ENCODE data around the gene LRIT2.

The LRIT2 gene

GRCh38 chr10:84241185-84241790, 15.9 kb upstream of the LRIT2 start, which contains the start of gene LRIT1:
Gene LRIT1, minus strand, starts transcription at chr10:84241546. Its CDS starts 107 bp downstream, at chr10:84241439.
- no peak for DNase-seq

GRCh38 chr10:84238909-84239308, 13.6 kb upstream of the LRIT2 start:
- no peak for DNase-seq

GRCh38 chr10:84237199-84238051, 12.1 kb upstream of the LRIT2 start:
- DNase-seq, result no peak

DNA sequence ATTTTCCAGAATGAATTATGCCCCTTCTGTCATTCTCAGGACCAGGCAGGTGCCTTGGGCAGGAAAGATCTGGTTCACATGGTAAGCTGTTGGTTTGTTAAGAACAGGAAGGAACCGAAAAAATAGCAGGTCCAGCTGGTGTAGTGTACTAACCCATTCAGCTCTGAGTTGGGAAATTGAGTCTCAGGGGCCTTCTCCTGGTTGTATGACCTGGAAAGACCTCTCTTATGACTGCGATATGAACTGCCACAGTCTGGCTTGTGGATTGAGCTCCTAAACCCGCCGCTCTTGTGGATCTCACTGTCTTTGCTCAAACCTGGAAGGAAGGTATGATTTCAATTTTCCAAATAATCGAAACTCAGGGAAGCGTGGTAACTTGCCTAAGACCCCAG, 11.5 kb upstream of the LRIT2 start:
- DNase-seq, result no peak

DNA sequence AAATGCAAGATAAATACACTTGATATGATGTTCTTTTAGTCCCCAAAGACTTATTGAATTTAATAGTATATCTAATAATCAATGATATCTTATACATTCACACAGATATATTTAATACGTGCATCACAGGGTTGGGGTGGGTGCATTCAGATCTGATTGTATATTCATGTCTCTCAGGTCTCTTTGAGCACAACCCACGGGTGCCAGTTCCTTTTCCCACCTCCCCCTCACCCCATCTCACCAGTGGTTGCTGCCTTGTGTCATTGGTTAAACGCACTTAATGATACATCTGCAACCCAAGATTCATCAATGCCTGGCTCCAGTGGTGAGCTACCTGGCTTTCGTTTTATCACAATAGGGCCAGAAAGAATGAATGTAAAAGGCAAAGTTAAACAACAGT, 9.8 kb upstream of the LRIT2 start:
- no peak for DNase-seq

GRCh38 chr10:84234479-84234878, 9.1 kb upstream of the LRIT2 start:
- no peak for DNase-seq

DNA sequence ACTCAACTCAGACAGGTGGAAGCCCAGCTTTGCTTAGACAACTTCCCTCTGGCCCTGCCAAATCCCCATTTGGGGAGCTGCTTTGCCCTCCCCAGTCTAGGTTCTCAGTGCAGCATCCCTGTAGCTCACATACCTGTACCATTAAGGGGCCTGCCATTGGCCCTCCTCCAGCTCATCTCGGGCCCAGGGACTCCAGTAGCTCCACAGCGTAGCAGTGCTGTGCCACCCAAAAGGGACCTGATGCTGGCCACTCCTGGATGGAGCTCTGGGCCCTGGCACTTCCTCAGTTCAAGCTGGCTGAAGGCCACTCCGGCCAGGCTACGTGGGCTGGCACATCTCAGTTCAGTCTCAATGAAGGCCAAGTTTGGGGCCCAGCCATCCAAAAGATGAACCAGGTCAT, 8.6 kb upstream of the LRIT2 start:
- no peak for DNase-seq

GRCh38 chr10:84232376-84232775, 7.0 kb upstream of the LRIT2 start:
- no peak for DNase-seq

DNA sequence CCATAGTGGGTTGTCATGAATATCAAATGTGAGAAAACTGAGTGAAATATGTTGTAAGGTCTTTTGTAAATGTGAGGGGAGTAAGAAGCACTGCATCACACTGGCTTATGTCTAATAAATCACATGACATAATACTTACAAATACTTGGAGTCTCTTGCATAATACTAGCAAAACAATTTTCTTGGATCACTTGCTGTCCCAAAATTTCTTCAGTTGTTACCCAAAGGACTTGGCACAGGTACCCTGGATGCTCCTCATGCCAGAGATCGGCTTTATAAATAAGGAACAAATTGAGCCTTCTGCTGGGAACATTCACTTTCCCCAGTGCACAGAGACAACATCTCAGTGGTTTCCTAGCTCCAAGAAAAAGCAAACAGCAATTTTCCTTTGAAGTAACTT, 5.0 kb upstream of the LRIT2 start:
- no peak for DNase-seq

GRCh38 chr10:84227810-84228209, 2.5 kb upstream of the LRIT2 start:
- no peak for DNase-seq

DNA sequence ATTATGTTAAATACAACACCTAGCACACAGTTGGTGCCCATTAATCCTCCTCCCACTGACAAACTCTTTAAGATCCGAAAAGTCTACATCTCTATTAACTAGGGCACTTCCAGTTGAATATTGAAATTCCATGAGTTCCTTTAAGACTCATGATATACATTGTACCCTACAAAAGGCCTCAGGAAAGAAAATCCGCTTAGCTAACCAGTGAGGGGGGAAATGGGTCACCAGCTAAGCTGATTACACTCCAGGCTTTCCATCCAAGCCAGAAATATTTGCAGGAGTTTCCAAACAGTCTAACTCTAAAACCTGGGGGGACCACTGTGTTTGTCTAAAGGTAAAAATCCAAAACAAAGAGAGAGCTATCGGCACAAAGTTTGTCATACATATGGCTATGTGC, 1.3 kb upstream of the LRIT2 start:
- no peak for DNase-seq

- no peak for DNase-seq
Observed at GRCh38 chr10:84224411-84225028, 824 bp downstream of the LRIT2 start.

- DNase-seq, result no peak
Observed at GRCh38 chr10:84221916-84222315, 3.4 kb downstream of the LRIT2 start.

DNA sequence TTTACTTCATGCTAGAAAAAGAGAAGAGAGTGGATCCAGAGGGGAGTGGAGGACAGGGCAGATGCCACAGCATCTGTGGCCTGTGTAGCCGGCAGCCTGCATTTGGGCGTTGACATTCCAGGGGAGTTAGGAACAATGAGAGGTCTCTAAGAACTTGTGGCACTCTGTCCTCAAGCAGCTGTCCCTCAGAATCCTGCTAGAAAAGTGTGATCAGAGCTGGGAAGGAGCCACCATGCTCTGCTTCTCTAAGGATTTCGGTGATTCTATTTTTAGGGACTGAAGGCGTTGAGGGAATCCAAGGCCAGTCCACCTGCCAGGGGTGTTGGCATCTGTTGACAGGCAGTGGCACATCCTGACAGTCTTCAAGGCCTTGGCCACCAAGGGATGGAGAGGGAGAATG, 7.6 kb downstream of the LRIT2 start:
- no peak for DNase-seq

DNA sequence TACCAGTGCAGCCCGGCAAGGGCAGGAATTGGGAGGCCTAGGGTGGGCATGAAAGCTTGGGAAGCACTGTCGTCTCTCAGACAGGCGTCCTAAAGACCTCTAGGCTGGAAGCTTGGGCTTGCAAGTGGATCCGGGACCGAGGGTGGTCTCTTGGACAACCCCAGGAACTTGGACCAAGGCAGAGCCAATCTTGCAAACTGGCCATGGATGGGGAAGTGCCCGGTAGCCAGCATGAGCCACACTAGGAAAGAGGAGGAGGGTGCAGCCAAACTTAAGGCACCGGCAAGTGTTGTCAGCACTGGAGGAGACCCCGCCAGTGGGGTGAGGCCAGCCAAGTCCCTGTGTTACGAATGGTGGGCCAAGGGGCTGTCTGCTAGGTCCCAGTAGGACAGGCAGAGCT, 8.5 kb downstream of the LRIT2 start:
- DNase-seq, result no peak

GRCh38 chr10:84214612-84215235, 10.6 kb downstream of the LRIT2 start:
- DNase-seq, result no peak

DNA sequence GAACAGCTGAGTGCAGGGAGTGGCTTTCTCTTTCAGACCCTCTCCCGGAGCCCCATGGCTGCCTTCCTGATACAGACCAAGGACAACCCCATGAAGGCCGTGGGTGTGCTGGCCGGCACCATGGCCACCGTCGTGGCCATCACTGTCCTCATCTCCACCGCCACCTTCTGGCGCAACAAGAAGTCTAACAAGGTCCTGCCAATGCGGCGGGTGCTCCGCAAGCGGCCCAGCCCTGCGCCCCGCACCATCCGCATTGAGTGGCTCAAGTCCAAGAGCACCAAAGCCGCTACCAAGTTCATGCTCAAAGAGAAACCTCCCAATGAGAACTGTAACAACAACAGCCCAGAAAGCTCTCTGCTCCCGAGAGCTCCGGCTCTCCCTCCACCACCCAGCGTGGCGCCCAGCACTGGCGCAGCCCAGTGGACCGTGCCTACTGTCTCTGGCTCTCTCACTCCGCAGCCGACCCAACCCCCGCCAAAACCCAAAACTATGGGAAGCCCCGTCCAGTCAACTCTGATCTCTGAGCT, 11.2 kb downstream of the LRIT2 start:
- DNase-seq, result no peak

GRCh38 chr10:84213076-84213475, 12.3 kb downstream of the LRIT2 start:
- DNase-seq, result no peak

GRCh38 chr10:84212014-84212413, 13.3 kb downstream of the LRIT2 start:
- no peak for DNase-seq

- no peak for DNase-seq
Observed at GRCh38 chr10:84211566-84211965, 13.8 kb downstream of the LRIT2 start.

GRCh38 chr10:84208023-84208422, 17.3 kb downstream of the LRIT2 start:
- DNase-seq, result no peak

DNA sequence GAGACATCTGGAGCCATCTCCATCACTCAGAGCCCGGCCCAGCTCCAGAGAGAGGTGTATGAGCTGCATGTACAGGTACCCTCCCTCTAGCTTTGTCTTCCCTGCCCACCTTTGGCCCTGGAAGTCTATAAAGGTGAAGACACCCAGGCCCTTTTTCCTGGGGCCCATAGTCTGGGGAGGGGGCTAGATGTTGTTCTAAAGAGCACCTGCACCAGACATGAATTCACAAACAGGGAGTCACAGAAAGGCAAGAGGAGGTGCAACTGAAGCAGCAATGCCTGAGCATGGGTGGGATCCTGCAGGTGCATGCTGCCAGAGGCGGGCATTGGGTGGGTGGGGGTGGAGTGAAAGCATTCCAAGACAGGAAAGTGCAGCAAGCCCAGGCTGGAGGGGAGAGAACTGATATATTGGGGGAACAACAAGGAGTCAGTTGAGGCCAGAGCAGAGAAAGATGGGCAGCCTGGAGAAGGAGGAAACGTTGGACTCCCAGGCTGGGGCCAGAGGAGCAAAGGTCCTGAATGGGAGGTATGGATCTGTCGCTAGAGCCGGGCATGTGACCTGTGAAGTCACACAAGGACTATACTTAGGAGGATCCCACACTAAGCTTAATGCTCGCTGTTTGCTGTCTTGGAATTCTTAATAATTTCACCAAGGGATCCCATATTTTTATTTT, 19.4 kb downstream of the LRIT2 start:
- no peak for DNase-seq
